IPS DF 4.7 (cell line): ENCODE data around the gene PDXDC1.
"Not testable (repeated sequence)": the region's sequence is repeated elsewhere in the genome, so short reads cannot be mapped to it uniquely, and the experiment has no call there.

Experiments
- DNase-seq: peaks from one replicate; pipeline ENCODE4 v3.0.0-alpha.2; 2013; ENCODE audit warnings: low spot score; ENCODE audit errors: extremely low read depth

PDXDC1 gene

GRCh38 chr16:15015671-15016070 is 40.8 kb downstream of the PDXDC1 start:
- not testable (repeated sequence) for DNase-seq

DNA sequence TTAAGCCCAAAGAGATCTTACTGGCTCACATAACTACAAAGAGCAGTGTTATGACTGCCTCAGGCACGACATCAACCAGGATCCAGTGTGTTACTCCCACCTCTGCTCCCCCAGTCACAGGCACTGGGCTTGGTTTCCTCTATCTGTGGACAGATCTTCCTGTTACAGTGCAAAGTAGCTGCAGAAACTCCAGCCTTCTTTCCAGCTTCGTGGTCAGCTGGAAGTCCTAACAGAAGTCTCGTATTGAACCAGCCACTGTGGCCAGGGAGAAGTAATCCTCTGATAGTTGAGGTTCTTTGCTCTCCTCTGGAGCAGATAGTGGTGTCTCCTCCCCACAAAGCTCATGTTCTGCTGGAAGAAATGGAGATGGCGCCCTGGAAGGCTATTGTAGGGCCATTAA is 41.5 kb downstream of the PDXDC1 start:
- DNase-seq: not testable (repeated sequence)

DNA sequence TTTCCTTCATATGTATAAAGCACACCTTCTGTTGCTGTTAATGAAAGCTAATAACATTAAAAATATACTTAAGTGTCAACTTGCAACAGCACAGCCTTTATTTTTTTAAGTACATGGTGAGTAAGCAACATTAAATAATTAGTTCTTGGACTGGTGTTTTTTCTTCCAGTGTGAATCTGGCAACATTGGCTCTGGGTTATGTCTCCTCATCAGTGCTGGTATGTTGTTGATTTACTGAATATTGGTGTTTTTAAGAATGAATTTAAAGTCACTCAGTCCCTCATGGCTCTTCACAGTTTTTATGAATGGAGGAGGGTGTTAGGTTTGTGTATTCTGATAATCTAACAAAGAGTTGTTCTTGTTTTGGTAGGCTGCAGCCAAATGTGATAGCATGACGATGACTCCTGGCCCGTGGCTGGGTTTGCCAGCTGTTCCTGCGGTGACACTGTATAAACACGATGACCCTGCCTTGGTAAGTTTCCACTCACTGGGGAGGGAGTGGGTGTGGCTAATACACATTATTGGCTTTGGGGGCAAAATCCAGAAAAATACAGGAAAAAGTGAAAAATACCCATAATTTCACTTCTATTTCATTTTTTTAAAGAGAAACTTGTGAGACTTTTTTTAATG is 42.2 kb downstream of the PDXDC1 start:
- DNase-seq: not testable (repeated sequence)

- not testable (repeated sequence) for DNase-seq
Measured at GRCh38 chr16:15021429-15021828, 46.6 kb downstream of the PDXDC1 start.

DNA sequence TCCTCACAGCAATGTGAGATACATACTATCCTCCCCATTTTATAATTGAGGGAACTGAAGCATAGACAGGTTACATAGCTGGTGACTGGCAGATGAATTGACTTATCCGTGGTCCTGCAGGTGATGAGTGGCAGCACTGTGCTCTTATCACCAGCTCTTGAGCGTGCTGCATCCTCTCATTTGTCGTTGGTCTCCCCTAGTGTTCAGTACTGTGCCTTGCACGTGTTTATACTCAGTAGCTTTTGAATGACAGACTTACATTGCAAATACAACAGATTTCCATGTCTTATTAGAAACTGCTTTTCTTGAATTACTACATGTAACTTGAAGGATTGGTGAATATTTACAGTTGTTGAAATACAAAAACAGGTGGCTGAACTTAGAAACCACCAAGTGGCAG is 47.4 kb downstream of the PDXDC1 start:
- DNase-seq: peak; percentile 44

- not testable (repeated sequence) for DNase-seq
Measured at GRCh38 chr16:15023381-15024077, 48.7 kb downstream of the PDXDC1 start.

DNA sequence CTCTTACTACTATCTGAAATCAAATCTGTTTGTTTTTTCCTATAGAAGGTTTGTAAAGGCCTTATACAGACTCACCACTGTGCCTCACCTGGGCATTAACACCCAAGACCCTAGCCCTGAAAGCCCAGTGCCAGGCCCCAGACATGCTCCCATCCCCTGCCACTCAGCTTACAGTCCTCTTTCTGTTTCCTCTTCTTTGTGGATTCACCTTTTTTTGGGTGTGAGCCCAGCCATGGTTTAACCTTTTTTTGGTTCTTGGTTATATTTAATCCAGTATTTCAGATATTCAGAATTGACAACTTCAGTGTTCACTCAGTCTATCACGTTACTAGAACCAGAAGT is 50.0 kb downstream of the PDXDC1 start:
- not testable (repeated sequence) for DNase-seq

DNA sequence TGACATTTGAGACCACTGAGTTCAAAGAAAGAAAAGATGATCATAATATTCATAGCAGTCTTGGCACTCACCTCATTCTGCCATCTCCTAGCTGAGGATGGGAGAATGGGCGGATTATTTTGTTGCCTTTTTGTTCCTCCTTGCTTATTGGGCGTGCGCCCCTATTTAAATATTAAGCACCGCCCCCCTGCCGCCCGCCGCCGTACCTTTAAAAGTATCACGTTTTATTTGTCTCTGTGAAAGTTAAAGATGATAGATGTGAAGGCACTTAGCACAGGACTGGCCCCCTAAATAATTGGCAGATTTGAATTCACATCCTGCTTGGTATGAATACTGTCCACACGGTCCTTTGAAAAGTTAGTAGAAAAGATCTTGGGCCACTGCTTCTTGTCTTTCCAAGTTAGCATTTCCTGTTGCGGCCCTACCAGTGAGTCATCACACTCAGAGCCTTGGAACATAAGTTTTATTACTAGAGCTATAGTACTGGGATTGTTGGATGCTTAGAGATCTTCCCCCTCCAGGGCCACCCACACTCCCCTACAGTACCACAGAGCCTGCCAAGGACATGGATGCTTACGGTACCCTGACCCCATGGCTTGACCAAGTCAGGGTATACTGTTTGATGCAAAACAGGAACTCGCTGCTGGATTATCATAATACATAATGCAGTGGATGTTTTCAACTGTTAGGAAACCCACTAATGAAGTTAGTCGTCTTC is 50.6 kb downstream of the PDXDC1 start:
- DNase-seq: not testable (repeated sequence)

DNA sequence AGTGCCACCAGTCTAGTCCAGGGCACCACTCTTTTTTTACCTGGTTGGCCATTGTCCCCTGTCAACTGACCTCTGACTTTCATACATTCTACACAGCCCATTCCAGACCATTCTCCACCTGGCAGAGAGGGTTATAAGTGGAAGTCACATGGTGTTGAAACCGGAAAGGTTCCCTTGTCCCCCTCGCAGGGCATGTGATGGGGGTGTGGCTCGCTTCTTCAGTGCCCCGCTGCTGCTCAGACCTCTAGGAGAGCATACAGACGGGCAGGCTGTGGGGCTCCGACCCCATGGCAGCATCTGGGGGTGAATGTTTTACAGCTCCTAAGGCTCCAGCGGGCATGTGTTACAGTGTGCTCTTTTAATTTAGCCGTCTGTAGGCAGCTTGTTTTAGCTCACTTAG is 52.2 kb downstream of the PDXDC1 start:
- DNase-seq: not testable (repeated sequence)

- not testable (repeated sequence) for DNase-seq
Measured at GRCh38 chr16:15027503-15028344, 52.9 kb downstream of the PDXDC1 start.

GRCh38 chr16:15028345-15028715 is 53.5 kb downstream of the PDXDC1 start:
- DNase-seq: not testable (repeated sequence)

DNA sequence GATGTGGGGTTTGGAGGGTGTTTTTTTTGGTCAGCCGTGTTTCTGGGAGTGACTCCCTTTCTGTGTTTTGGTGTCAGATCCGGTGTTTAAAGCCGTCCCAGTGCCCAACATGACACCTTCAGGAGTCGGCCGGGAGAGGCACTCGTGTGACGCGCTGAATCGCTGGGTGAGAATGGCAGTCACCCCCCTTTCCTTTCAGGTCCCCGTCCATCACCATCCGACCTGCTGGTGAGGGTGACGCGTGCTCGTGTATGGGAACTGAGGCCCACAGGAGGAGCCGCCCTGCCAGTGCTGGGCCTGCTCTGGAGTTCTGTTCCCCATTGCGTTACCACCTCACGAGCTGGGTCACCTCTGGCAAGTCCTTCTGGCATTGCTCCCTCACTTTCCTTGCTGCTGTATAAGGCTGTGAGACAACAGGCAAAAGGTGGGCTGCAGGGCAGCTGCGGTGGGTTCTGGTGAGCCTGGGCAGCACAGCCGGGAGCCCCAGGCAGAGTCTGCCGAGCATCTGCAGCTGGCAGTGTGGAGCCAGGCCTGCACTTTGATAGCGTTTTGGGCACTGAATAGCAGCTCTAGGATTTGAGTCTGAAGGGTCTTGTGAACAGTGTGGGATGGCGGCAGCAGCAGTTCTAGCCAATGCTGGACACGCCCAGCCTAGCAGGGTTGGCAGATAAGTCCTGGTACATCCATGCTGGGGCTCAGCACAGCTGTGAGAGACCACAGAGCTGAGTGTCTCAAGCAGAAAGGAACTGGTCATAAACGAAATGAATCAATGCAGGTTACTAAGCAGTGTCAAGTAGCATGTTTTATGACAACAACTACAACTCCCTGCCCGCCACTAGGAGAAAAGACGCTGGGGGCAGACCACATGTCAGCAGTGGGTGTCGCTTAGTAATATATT is 54.2 kb downstream of the PDXDC1 start:
- DNase-seq: not testable (repeated sequence)

GRCh38 chr16:15029749-15030148 is 54.9 kb downstream of the PDXDC1 start:
- DNase-seq: not testable (repeated sequence)

DNA sequence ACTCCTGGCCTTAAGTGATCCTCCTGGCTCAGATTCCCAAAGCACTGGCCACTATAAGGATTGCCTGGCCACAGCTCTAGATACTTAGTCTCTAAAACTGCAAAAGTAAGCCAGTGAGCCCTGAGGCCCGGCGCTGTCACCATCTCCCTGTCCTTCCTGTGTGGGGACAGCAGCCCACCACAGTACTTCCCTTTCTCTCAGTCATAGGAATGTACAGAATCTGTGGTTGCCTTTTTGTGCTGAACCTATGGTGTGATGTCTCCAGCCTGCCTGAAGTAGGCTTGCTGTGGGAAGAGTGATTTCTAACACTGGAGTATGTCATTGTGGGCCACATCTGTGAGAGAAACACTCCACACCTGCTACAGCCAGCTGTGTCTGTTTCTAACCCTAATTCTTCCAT is 56.4 kb downstream of the PDXDC1 start:
- no peak for DNase-seq

DNA sequence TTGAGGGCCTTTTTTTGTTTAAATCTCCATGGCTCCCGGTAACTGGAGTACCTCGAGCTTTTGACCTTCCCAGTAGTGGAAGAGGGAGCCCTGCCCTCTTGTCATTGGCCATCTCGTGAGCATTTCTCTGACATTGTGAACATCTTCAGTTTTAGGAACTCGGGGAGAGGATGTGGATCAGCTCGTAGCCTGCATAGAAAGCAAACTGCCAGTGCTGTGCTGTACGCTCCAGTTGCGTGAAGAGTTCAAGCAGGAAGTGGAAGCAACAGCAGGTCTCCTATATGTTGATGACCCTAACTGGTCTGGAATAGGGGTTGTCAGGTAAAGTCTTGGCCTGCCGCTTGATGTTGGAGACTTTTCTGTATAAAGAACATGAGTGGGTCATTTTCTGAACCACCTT is 56.8 kb downstream of the PDXDC1 start:
- no peak for DNase-seq

GRCh38 chr16:15032547-15033308 is 57.9 kb downstream of the PDXDC1 start:
- DNase-seq: no peak

- DNase-seq: no peak
Measured at GRCh38 chr16:15033309-15033707, 58.5 kb downstream of the PDXDC1 start.

DNA sequence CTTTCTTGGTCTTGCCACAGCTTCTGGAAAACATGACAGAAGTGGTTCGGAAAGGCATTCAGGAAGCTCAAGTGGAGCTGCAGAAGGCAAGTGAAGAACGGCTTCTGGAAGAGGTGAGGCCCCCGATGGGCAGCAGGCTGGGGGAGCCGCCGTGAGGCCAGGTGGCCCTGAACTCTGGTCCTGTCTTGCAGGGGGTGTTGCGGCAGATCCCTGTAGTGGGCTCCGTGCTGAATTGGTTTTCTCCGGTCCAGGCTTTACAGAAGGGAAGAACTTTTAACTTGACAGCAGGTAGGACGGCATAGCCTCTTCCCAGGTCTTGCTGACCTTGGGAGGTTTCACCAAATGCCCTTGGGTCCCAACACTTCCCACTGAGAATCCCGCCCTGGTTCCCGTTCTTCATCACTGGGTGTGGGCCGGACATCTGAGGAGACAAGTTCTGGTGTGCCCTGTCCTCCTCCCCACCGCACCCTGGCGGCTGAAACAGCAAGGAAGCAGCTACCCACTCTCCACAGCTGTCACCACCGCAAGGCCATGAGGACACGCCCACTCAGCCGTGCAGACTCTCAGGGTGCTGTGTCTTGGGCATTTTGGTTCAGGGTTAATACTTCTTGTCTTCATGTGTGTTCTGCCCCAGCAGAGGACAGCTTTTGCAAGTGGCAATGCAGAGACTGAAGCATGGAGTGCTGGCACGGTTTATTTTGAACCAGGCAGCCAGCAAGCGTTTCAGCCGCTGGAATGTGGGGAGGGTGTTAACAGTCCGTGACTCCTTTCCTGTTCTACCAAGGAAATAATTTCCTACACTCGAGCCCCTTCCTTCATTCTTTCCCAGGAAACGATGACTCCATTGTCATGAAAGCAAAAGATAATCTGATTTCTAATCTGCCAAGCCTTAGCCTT is 59.7 kb downstream of the PDXDC1 start:
- DNase-seq: no peak
